GM23338 (cell line): ENCODE measurements around the gene RBM12.

Source experiments
- CTCF ChIP-seq, 2 experiments: fragments of 200-600 bp in 1 of 2; sonication (generic) in 1 of 2; conservative IDR thresholded peaks; 2 replicates each; pipeline versions ENCODE4 v1.5.1 to v1.6.1; 2016 to 2017; ENCODE audit warnings: antibody characterized with exemption in 2 of 2, low read depth in 2 of 2, mild to moderate bottlenecking in 2 of 2, moderate library complexity in 1 of 2
- EZH2 ChIP-seq: fragments of 200-600 bp; sonication (generic); IDR thresholded peaks from one replicate; pipeline ENCODE4 v1.8.0; 2017; ENCODE audit warnings: antibody characterized with exemption, mild to moderate bottlenecking, low read depth; ENCODE audit not compliant: unreplicated experiment
- EZH2phosphoT487 ChIP-seq: fragments of 200-600 bp; sonication (generic); IDR thresholded peaks from one replicate; pipeline ENCODE4 v1.8.1; 2018; ENCODE audit warnings: antibody characterized with exemption; ENCODE audit not compliant: unreplicated experiment
- JUNB ChIP-seq: IDR thresholded peaks from one replicate; pipeline ENCODE4 v1.6.1; 2016; ENCODE audit warnings: antibody characterized with exemption; ENCODE audit not compliant: unreplicated experiment
- POLR2AphosphoS5 ChIP-seq: IDR thresholded peaks from 2 replicates; pipeline ENCODE4 v1.6.1; 2016; ENCODE audit warnings: antibody characterized with exemption, low read depth
- REST ChIP-seq: IDR thresholded peaks from one replicate; pipeline ENCODE4 v1.6.1; 2018; ENCODE audit warnings: antibody characterized with exemption; ENCODE audit not compliant: unreplicated experiment
- STAT1 ChIP-seq: IDR thresholded peaks from one replicate; pipeline ENCODE4 v1.6.1; 2016; ENCODE audit warnings: antibody characterized with exemption; ENCODE audit not compliant: unreplicated experiment

GRCh38 chr20:35665949-35666288, 1.2 kb upstream of the RBM12 start:
- TF ChIP-seq CTCF (conservative IDR thresholded peaks at IDR 0.05; ENCODE audit: low read depth in 2 of 2) (no peak), JUNB (no peak), EZH2 (no peak), STAT1 (no peak), POLR2AphosphoS5 (no peak), REST (no peak), EZH2phosphoT487 (no peak)
